NCI-H748 (cell line): ENCODE results near the gene MBTPS1.

ENCODE experiments used
- DNase-seq: peaks from one replicate; lab custom pipeline; 2025; ENCODE audit not compliant: unreplicated experiment; lab: John Stamatoyannopoulos, UW

MBTPS1 gene

DNA sequence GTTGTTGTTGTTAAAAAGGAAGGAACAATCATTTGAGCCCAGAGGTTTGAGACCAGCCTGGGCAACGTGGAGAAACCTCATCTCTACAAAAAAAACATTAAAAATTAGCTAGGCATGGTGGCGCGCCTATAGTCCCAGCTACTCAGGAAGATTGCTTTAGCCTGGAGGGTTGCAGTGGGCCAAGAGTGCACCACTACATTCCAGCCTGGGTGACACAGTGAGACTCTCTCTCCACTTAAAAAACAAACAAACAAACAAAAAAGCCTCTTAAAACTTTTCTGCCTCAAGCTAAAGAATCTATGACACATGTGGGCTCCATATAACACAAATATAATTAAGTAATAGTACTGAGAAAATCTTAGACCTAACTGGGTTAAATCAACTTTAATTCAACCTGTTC lies 12.5 kb downstream of the MBTPS1 start:
- DNase-seq, result no peak

DNA sequence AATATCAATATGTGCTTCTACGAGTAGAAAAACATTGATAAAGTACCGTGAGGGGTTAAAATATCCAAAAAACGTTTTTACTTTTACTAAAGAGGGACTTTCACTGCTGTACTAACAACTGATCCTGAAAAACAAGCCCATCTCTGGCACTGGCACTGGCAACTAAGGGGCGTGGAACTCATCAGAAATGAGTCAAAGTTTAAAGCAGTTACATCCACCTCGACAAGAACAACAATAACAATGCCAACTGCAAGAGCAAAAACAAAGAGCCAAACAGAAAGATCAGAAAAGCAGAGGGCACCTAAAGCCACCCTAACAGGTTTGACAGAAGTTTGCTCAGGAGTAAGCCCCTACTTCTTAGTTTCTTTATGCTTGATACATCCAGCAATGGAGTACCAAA lies 13.1 kb downstream of the MBTPS1 start:
- no peak for DNase-seq

DNA sequence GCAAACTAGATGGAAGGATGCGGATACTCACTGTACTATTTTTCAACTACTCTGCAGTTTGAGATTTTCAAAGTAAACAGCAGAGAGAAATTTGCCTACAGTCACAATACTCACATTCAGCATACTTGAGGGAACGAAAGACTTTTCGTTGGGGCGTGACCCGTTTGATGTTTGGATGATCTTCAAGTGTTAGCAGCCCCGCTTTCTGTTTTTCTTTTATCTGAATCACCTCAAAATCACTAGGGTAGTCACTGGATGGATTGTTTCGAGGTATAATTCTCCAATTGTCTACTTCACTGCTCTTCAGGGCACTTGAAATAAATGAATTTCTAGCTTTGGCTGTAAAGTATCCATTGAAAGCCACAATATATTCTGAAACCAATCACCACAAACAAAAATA lies 17.8 kb downstream of the MBTPS1 start:
- DNase-seq, result no peak

DNA sequence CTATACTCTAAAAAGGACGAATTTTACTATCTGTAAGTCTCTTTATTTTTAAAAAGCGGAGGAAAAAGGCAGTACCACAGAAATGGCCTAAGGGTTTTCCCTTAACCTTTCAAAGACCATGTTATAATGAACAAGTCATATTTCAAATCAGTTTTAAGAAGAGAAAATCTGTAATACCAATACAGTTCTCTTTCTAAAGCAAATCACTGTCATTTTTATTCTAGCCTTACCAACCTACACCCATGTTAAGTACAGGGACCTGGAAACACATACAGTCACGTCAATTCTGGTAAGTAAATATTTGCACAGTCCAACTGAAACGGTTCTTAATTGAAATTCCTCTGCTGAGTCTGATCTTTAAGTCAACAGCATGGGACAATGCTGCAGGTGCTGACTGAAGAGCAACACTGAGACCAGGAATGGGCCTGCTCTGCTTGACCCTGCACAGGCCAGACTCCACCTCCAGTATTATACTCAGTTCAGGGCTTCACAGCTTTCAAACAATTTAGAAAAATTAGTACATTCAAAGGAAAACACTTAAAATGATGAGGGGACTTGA lies 20.2 kb downstream of the MBTPS1 start:
- peak; percentile 83 for DNase-seq

DNA sequence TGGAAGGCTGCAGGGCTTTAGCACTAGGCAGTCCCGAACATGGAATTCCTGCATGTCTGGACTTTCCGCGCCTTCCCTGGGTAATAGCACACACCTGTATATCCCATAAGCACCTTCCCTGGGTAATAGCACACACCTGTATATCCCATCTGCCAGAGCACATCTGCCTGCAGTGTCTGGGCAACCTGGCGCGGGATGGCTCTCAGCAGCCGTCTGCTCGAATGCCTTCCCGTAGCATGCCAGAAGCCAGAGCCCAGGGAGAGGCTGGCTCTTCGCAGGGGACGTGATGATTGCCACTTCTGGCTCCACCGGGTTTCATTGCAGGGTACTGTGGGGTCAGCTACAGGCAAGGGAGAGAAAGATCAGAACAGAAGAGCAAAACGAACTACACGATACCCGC lies 21.3 kb downstream of the MBTPS1 start:
- DNase-seq, result no peak

DNA sequence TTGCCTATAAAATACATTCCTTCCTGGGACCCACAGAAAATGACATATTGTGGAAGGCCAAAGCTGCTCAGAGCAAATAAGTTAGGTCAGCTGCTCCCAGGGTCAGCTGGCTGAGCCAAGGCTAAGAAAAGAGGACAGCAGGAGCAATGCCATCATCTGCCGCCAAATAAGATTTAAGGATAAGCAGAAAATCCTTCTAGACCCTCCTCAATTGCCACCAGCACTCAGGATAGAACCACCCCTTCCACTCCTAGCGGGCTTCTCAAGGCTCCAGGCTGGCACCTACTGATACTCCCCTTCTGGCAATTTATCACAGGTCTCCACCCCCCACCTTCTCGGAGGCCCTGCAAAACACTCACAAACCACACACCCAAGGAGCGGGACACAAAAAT lies 22.9 kb downstream of the MBTPS1 start:
- DNase-seq, result no peak

DNA sequence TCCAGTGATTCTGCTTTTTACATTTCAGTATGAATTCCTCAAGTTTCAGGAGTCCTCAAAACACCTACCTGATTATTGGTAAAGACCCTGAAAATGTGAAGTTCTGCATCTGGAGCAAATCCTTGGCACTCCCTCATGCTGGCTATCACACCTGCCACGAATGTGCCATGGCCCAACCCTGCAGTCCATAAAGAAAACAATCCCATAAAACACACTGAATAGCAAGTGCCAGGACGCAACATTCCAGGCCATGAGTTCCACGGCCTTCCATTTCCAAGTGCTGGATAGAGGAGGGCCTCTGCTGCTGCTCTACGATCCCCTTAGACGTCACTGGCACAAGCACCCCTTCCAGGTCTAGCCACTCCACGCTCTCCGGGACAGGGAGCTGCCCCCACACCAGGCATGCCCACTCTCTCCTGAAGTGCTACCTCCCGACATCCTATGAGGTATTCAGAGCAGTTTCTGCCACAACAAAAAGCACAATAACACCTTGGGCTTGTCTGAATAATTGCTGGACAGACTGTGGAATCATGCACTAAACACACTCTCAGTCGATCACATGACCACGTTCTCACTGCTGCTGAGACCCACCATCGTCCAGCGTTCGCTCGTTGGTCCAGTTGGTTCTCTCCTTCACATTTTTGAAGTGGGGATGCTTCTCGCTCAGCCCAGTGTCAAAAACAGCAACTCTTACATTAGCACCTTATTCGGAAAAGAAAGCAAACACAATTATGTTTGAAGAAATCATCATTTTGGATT lies 23.4 kb downstream of the MBTPS1 start:
- DNase-seq, result no peak

DNA sequence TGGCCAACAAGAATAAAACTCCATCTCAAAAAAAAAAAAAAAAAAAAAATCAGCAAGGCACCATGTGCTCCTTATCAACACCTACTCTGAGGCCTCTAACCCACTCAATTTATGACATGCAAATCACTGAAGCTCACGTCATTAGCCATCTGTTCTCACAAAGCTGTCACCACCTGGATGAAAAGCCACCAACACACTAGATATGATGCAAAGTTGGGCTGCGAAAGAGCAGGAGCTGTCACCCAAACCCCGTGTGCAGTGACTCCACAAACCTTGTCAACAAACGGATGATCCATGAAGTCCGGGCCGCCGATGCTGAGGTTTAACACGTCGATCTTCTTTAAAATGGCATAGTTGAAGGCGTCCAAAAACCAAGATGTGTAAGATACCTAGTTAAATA lies 25.3 kb downstream of the MBTPS1 start:
- no peak for DNase-seq

DNA sequence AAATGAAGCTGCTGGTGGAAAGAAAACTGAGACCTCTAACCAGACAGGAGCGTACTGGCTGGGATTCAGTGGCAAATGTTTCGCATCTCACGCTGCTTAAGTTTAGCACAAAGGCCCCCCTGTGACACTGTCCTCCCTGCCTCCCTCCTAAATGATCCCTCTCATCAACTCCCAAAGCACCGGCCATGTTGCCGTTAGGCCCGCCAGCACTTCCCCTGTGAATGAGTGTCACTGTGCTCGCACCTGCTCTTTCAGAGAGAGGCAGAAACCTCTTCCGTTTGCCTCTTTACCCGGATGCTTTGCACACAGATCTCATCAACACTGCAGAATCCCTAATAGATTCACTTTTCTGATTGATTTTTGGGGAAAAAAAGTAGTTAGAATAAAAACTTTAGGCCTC lies 26.5 kb downstream of the MBTPS1 start:
- DNase-seq, result no peak

DNA sequence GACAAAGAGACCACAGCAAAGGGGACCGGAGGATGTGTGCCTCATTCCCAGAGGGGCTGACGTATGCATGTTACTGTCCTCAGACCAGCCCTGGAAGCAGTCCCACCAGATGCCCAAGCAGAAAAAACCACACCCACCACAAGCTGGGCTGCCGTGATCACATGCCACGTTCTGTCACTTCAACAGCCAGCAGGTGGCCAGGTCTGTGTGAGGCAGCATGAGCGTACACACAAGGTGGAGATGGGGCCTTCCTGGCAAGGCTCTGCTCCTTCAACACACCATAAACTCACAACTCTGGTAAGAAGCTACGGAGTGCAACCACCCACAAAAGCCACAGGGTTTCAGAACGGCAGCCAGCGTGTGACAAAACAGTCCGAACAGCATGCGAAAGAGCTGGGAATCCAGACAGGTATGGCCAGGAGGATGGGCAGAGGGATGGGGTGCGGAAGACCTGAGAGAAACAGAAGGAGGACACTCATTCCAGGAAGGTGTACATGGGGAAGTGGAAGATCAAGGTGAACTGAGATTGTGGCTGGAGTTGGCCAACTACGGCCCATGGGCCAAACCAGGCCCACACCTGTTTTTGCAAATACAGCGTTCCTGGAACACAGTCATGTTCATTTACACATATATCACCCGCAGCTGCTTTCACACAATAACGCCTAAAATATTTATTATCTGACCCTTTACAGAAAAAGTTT lies 27.9 kb downstream of the MBTPS1 start:
- no peak for DNase-seq

DNA sequence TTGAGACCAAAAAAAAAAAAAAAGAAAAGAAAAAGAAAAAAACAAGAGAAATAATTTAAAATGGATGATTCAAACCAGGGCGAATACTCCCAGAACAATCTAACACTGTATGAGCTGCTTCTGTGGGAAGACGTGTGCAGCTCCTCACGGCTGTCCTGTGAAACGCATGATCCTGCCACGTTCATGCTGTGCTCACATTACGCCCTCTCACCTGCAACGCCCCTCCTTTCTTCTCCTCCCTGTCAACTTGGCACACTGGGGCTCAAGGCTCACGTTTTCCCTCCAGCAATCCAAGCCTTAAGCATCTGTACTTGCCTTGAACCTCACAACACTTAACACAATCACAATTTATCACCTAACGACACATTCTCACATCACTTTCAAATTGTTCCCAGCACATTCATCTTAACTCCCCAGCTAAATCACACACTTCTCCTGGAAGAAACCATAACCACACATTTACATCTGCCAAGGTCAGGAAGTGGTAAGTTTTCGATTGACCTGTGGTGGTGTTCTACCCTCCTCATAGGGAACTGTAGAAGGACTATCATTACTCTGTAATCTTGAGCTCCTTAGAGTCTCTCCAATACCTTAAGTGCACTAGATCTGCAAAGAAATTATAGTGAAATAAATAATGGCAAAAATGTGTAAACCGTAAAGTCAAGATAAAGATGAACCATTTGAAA lies 29.1 kb downstream of the MBTPS1 start:
- no peak for DNase-seq

DNA sequence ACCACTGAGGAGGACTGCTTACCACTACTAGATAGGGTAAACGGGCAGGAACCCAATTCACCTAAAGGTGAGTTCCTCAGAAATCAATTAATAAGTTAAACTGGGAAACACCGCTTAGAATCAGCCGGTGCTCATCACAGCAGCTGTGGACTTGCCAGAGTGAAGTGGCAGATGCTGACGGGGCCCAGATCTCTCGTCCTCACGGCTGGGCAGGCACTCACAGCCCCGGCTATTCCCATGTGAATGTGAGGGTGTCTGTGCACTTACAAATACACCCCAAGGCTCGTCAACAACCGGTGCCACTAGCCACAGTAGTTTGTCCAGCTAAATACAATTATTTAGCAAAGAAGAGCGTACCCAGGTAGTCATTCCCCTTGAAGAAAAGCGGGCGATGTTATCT lies 29.7 kb downstream of the MBTPS1 start:
- DNase-seq, result no peak

DNA sequence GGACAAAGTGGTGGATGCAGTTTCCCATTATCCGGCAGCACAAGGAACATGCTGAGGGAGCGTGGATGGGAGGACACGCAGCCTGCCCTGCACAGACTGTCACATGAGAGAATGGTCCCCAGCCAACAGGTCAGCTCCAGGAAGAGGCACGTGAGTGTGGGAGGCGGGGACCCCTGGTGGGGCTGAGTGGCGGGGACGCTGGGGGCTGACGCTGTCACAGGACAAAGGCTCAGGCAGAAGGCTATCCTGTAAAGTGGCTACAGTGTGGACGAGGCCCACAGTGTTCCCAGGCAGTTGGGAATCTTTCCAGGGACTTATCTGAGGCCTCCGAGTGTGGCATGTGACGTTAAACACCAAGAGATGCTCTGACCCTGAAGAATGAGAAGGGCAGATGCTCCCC lies 30.4 kb downstream of the MBTPS1 start:
- no peak for DNase-seq

DNA sequence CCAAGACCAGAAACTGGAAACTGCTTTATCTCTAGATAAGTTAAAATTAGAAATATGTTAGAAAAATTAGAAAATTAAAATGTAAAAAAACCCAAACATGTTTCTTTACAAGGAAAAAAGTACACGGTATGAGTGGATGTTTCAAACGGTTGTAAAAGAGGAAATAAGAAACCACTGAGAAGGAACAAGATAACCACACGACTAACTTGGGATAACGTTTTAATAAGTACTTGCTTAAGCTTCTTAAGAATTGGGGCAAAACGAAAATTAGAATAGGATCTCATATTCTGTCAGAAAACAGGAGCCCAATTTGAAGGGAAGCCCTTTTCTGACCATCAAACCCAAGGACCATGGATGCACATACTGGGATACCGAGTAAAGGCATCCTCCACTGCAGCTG lies 31.0 kb downstream of the MBTPS1 start:
- no peak for DNase-seq

DNA sequence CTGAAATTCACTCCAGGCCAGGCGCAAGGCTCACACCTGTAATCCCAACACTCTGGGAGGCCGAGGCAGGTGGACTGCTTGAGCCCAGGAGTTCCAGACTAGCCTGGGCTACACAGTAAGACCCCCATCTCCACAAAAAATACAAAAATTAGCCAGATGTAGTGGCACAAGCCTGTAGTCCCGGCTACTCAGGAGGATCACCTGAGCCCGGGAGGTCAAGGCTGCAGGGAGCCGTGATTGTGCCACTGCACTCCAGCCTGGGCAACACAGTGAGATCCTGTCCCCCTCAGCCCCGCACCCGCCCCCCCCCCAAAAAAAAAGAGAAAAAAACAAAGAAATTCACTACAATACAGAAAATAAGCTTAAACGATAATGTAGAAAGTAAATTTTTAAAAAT lies 31.5 kb downstream of the MBTPS1 start:
- DNase-seq, result no peak

DNA sequence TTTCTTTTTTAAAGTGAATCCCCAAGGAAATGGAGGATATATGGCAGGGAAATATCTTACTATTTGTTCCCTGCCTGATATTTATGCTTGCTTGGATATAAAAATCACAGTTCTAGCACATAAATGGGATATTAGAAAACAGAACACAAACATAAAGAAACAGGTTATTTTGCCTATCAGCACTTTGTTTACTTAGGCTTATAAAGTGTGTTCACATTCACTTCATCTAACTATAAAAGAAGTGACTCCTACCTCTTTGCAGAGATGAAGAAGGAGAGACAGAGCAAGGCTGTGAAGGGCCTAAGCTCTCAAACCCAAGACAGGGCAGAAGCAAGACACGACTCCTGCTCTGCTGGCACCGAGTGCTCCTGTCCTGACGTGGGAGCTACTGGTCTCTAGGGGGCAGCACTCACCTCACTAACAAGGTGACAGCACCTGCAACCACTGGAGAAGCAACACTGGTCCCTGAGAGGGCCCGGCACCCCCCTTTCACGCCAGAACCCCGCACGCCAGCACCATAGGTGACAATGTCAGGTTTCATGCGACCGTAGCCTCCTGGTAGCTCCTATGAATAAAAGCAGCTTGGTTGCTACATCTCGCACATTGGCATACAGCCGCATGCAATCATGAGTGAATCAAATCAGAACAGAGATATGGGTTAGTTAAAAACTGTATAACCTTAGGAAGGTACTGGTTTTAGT lies 32.0 kb downstream of the MBTPS1 start:
- peak; percentile 56 for DNase-seq

DNA sequence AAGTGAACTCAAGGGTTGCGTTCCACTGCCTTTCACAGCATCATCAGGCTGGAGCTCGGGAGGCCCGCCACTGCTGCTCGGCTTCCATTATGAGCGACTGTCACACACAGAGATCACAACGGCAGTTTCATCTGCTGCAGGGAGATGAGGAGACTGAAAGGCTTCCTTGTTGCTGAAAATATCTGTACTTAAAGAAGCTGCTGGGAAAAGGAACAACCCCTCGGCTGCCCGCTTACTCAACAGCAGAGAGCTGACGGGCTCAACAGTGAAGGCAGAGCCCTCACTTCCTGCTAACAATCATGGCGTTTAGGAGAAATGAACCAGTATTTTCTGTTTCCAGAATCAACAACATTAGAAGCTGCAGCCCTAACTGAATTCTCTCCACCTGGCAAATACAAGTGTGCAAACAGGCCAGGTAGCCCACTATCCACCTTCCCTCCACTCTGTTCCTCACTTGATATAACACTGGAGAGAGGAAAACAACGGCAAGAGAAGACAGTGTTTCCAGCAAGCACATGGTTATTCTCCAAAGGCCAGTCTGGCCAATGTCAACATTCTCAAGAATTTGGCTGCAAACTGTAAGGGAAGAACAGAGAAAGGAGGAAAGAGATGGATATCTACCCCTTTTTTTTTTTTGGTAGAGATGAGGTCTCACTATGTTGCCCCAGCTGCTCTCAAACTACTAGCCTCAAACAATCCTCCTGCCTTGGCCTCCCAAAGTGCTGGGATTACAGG lies 33.7 kb downstream of the MBTPS1 start:
- no peak for DNase-seq

DNA sequence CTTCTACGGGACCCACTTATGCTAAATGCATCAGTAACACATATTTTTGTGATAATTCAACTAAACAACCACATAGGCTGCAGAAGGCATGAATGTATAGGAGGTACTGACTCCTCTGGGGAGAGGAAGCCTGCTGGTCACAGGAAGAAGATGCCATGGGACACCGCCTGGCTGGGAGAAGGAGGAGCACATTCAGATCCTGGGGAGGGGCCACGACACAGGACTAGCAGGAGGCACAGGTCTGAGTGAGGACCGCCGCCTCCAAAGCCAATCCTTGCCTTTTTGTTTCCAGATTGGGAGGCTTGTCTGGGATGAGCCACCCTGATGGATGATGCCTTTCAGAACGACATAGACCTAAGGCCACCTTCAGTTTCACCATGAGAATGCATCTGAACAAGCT lies 34.6 kb downstream of the MBTPS1 start:
- no peak for DNase-seq

DNA sequence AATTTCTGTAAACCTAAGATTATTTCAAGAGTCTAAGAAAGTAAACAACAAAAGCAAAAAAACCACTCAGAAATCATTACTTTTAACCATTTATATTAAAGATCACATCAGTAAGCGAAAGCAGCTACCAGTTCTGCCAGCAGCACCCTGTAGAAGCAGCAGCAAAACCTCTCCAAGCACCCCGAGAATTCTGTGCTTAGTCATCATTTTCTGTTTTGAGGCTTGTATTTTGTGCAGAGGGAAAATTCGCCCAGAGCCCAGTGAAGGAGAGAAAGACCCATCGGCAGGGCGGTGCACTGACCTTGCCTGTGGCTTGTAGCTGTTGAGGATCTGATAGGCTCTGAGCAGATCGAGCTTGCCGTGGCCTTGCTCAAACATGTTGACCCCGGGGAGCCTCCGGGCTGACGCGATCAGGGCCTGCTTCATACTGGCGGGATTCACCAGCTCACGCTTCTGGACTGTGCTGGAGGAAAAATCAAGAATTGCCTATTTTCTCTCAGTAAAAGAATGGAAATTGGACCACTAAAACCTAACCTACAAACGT lies 35.2 kb downstream of the MBTPS1 start:
- DNase-seq, result no peak

DNA sequence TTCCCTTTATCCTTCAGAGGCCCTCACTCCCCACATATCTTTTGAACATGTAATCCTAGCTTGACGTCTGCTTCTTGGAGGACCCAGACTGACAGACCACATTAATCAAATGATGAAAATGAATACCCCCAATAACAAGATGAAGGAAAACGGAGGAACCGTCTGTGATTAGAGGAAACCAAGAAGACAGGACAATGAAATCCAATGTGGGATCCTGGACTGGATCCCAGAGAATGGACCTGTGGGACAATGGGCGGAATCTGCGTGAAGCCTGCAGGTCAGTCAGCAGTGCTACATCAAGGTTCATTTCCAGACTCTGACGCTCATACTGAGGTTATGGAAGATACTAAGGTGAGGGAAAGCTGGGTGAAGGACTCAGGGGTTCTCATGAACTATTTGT lies 35.9 kb downstream of the MBTPS1 start:
- no peak for DNase-seq
